GM19372 (cell line): ENCODE results near the gene MCM6.
A peak's percentile ranks its signal among the peaks of the same experiment; 100 is the strongest.
"Not testable (repeated sequence)": the region's sequence is repeated elsewhere in the genome, so short reads cannot be mapped to it uniquely, and the experiment has no call there.

Experiments used
- ATAC-seq: cut with Tn5 transposase; IDR thresholded peaks from one replicate; pipeline ENCODE4 v1.9.1; 2021; ENCODE audit warnings: mild to moderate bottlenecking, low read depth, moderate library complexity; ENCODE audit not compliant: unreplicated experiment

The MCM6 gene

GRCh38 chr2:135876066-135876711, at the start of gene MCM6:
Gene MCM6 (minus strand): TSS chr2:135876443. CDS start chr2:135876365, 78 bp downstream.
- ATAC-seq, result peak; percentile 89

GRCh38 chr2:135925571-135925970, 49.3 kb upstream of the MCM6 start:
- no peak for ATAC-seq

- ATAC-seq, result no peak
Measured at GRCh38 chr2:135916207-135916606, 40.0 kb upstream of the MCM6 start.

- no peak for ATAC-seq
Measured at GRCh38 chr2:135914485-135914884, 38.2 kb upstream of the MCM6 start.

GRCh38 chr2:135913727-135914365, 37.6 kb upstream of the MCM6 start:
- no peak for ATAC-seq

- no peak for ATAC-seq
Measured at GRCh38 chr2:135909976-135910375, 33.7 kb upstream of the MCM6 start.

- ATAC-seq, result no peak
Measured at GRCh38 chr2:135905679-135906078, 29.4 kb upstream of the MCM6 start.

- no peak for ATAC-seq
Measured at GRCh38 chr2:135904341-135904989, 28.2 kb upstream of the MCM6 start.

GRCh38 chr2:135903650-135904049, 27.4 kb upstream of the MCM6 start:
- no peak for ATAC-seq

- ATAC-seq, result no peak
Measured at GRCh38 chr2:135899567-135899966, 23.3 kb upstream of the MCM6 start.

- ATAC-seq, result no peak
Measured at GRCh38 chr2:135898234-135898786, 22.1 kb upstream of the MCM6 start.

GRCh38 chr2:135894930-135895329, 18.7 kb upstream of the MCM6 start:
- ATAC-seq, result no peak

GRCh38 chr2:135893374-135893794, 17.1 kb upstream of the MCM6 start:
- ATAC-seq, result no peak

- ATAC-seq, result no peak
Measured at GRCh38 chr2:135890835-135891234, 14.6 kb upstream of the MCM6 start.

GRCh38 chr2:135890149-135890548, 13.9 kb upstream of the MCM6 start:
- ATAC-seq, result no peak

- ATAC-seq, result not testable (repeated sequence)
Measured at GRCh38 chr2:135888587-135888986, 12.3 kb upstream of the MCM6 start.

GRCh38 chr2:135885709-135886108, 9.5 kb upstream of the MCM6 start:
- ATAC-seq, result no peak

GRCh38 chr2:135882415-135882814, 6.2 kb upstream of the MCM6 start:
- no peak for ATAC-seq

- ATAC-seq, result not testable (repeated sequence)
Measured at GRCh38 chr2:135876770-135877169, 527 bp upstream of the MCM6 start.

- peak; percentile 48 for ATAC-seq
Measured at GRCh38 chr2:135875491-135876065, 665 bp downstream of the MCM6 start.

GRCh38 chr2:135874777-135875365, 1.4 kb downstream of the MCM6 start:
- ATAC-seq, result no peak
